GM12875 (cell line): ENCODE measurements around the gene C2orf49.

Source experiments
- H3K4me3 ChIP-seq: one replicate; pipeline ENCODE4 v1.5.1; 2011; ENCODE audit warnings: low read depth, low read length, control low read depth
- CTCF ChIP-seq: IDR thresholded peaks from 2 replicates; pipeline ENCODE4 v1.5.1; 2011; ENCODE audit warnings: low read depth, mild to moderate bottlenecking, control low read depth, inconsistent platforms, low read length, moderate library complexity, borderline replicate concordance; ENCODE audit not compliant: insufficient read depth

The C2orf49 gene

GRCh38 chr2:105377871-105378270, 40.5 kb downstream of the C2orf49 start:
- H3K4me3 ChIP-seq = no peak overlapping the region
- TF ChIP-seq CTCF = no peak

GRCh38 chr2:105378276-105378840, 41.0 kb downstream of the C2orf49 start:
- TF ChIP-seq CTCF = no peak
- H3K4me3 ChIP-seq = no peak overlapping the region

- TF ChIP-seq CTCF = no peak
- no peak overlapping the region for H3K4me3 ChIP-seq
Observed at GRCh38 chr2:105378921-105379383, 41.6 kb downstream of the C2orf49 start.

GRCh38 chr2:105379741-105380186, 42.4 kb downstream of the C2orf49 start:
- no peak for TF ChIP-seq CTCF
- H3K4me3 ChIP-seq = no peak overlapping the region

GRCh38 chr2:105380432-105381100, 43.2 kb downstream of the C2orf49 start:
- H3K4me3 ChIP-seq = no peak overlapping the region
- TF ChIP-seq CTCF = no peak

GRCh38 chr2:105381101-105381668, 43.8 kb downstream of the C2orf49 start:
- no peak for TF ChIP-seq CTCF
- no peak overlapping the region for H3K4me3 ChIP-seq

- no peak overlapping the region for H3K4me3 ChIP-seq
- TF ChIP-seq CTCF = no peak
Observed at GRCh38 chr2:105382177-105382576, 44.8 kb downstream of the C2orf49 start.
